ENCODE results near the gene MISP. TPM values are rescaled to one million over a fixed set of nuclear protein-coding genes. Genes with fewer than 3 reads are reported as not detected.

MISP gene
- total RNA-seq, 1 experiment from 2014 or later: 5.8 TPM

DNA sequence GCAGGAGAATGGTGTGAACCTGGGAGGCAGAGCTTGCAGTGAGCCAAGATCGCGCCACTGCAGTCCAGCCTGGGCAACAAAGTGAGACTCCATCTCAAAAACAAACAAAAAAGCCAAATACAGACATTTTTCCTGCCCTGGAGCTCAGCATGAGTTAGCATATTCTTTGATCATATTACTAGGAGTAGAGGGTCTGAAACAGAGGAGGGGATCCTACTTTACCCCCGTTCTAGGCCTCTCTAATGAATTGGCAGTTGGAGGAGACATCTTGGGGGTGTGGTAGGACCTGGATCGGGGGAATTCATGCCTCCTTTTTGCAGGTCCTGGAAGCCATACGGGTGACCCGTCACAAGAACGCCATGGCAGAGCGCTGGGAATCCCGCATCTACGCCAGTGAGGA is 12.3 kb downstream of the MISP start:
- no peaks in the 10 kb centered on the region for H3K4me1 ChIP-seq (ENCODE audit: control insufficient read depth, insufficient read depth, low read length)
- DNase-seq (ENCODE audit: low read depth, low spot score) (no peak), ATAC-seq (no peak)
- no peak for TF ChIP-seq SIN3A (IDR thresholded peaks at IDR 0.05; ENCODE audit: borderline replicate concordance, insufficient read depth, low read depth, low read length)
- TF ChIP-seq POLR2AphosphoS5 (IDR thresholded peaks at IDR 0.05; ENCODE audit: low read depth, low read length): no peak
- TF ChIP-seq, protein P1, sequence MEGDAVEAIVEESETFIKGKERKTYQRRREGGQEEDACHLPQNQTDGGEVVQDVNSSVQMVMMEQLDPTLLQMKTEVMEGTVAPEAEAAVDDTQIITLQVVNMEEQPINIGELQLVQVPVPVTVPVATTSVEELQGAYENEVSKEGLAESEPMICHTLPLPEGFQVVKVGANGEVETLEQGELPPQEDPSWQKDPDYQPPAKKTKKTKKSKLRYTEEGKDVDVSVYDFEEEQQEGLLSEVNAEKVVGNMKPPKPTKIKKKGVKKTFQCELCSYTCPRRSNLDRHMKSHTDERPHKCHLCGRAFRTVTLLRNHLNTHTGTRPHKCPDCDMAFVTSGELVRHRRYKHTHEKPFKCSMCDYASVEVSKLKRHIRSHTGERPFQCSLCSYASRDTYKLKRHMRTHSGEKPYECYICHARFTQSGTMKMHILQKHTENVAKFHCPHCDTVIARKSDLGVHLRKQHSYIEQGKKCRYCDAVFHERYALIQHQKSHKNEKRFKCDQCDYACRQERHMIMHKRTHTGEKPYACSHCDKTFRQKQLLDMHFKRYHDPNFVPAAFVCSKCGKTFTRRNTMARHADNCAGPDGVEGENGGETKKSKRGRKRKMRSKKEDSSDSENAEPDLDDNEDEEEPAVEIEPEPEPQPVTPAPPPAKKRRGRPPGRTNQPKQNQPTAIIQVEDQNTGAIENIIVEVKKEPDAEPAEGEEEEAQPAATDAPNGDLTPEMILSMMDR (IDR thresholded peaks at IDR 0.05): no peak
- TF ChIP-seq, protein P2, sequence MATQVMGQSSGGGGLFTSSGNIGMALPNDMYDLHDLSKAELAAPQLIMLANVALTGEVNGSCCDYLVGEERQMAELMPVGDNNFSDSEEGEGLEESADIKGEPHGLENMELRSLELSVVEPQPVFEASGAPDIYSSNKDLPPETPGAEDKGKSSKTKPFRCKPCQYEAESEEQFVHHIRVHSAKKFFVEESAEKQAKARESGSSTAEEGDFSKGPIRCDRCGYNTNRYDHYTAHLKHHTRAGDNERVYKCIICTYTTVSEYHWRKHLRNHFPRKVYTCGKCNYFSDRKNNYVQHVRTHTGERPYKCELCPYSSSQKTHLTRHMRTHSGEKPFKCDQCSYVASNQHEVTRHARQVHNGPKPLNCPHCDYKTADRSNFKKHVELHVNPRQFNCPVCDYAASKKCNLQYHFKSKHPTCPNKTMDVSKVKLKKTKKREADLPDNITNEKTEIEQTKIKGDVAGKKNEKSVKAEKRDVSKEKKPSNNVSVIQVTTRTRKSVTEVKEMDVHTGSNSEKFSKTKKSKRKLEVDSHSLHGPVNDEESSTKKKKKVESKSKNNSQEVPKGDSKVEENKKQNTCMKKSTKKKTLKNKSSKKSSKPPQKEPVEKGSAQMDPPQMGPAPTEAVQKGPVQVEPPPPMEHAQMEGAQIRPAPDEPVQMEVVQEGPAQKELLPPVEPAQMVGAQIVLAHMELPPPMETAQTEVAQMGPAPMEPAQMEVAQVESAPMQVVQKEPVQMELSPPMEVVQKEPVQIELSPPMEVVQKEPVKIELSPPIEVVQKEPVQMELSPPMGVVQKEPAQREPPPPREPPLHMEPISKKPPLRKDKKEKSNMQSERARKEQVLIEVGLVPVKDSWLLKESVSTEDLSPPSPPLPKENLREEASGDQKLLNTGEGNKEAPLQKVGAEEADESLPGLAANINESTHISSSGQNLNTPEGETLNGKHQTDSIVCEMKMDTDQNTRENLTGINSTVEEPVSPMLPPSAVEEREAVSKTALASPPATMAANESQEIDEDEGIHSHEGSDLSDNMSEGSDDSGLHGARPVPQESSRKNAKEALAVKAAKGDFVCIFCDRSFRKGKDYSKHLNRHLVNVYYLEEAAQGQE (IDR thresholded peaks at IDR 0.05; ENCODE audit: insufficient read depth in 1 of 2, low read depth in 2 of 2, low read length in 1 of 2): no peak
- no peak for TF ChIP-seq TCF7L2 (IDR thresholded peaks at IDR 0.05; ENCODE audit: low read depth, low read length)
- H3K27me3 ChIP-seq (ENCODE audit: control insufficient read depth, insufficient read depth, low read length): no peaks in the 10 kb centered on the region
- in situ Hi-C loops (cut with HindIII; ENCODE audit: low pct_unique_long_range_greater_than_20kb, low sequenced_read_pairs): no loop called here
- ChIA-PET POLR2A (no interaction called here), CTCF (interaction anchor here (0.6 kb wide), 1 partner anchor 26 kb away, joined by 3 read pairs; no protein-coding TSS in a partner anchor)
- no peak overlapping the region for H3K27ac ChIP-seq (ENCODE audit: low read length)
- no peaks in the 10 kb centered on the region for H3K9me3 ChIP-seq (ENCODE audit: control insufficient read depth, insufficient read depth, low read depth, low read length)
- H3K4me3 ChIP-seq (ENCODE audit: low read depth in 2 of 2, low read length in 2 of 2): no peak overlapping the region
- intact Hi-C loops (cut with micrococcal nuclease; ENCODE audit: unreplicated experiment): no loop called here
- no peaks in the 10 kb centered on the region for H3K36me3 ChIP-seq (ENCODE audit: control insufficient read depth, insufficient read depth, low read length)
- BruUV-seq (replicated peaks): no TSS peak

DNA sequence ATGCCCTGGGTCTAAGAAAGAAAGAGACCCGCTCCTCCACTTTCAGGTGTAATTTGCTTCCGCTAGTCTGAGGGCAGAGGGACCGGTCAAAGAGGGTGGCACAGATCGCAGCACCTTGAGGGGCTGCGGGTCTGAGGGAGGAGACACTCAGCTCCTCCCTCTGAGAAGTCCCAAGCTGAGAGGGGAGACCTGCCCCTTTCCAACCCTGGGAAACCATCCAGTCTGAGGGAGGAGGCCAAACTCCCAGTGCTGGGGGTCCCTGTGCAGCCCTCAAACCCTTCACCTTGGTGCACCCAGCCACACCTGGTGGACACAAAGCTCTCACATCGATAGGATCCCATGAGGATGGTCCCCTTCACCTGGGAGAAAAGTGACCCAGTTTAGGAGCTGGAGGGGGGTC is 13.0 kb downstream of the MISP start:
- ChIA-PET CTCF (no interaction called here), POLR2A (no interaction called here)
- intact Hi-C loops (cut with micrococcal nuclease; ENCODE audit: unreplicated experiment) (no loop called here), in situ Hi-C loops (cut with HindIII; ENCODE audit: low pct_unique_long_range_greater_than_20kb, low sequenced_read_pairs) (no loop called here)
- no peak for DNase-seq (ENCODE audit: low read depth, low spot score)
- BruUV-seq (replicated peaks): no TSS peak
- no peak for ATAC-seq
- Histone ChIP-seq H3K9me3 (ENCODE audit: control insufficient read depth, insufficient read depth, low read depth, low read length) (no peaks in the 10 kb centered on the region), H3K36me3 (ENCODE audit: control insufficient read depth, insufficient read depth, low read length) (no peaks in the 10 kb centered on the region), H3K27me3 (ENCODE audit: control insufficient read depth, insufficient read depth, low read length) (no peaks in the 10 kb centered on the region), H3K4me1 (ENCODE audit: control insufficient read depth, insufficient read depth, low read length) (no peaks in the 10 kb centered on the region), H3K4me3 (ENCODE audit: low read depth in 2 of 2, low read length in 2 of 2) (no peak overlapping the region), H3K27ac (ENCODE audit: low read length) (no peak overlapping the region)
- TF ChIP-seq TCF7L2 (IDR thresholded peaks at IDR 0.05; ENCODE audit: low read depth, low read length): no peak
- no peak for TF ChIP-seq POLR2AphosphoS5 (IDR thresholded peaks at IDR 0.05; ENCODE audit: low read depth, low read length)
- TF ChIP-seq, protein P2 (IDR thresholded peaks at IDR 0.05; ENCODE audit: insufficient read depth in 1 of 2, low read depth in 2 of 2, low read length in 1 of 2): no peak
- TF ChIP-seq, protein P1 (IDR thresholded peaks at IDR 0.05): no peak
- TF ChIP-seq SIN3A (IDR thresholded peaks at IDR 0.05; ENCODE audit: borderline replicate concordance, insufficient read depth, low read depth, low read length): no peak

Data from Panc1 (cell line).